Activated naive CD8-positive, alpha-beta T cell treated with anti-CD3 and anti-CD28 coated beads, Interleukin-2, amount 50 U/mL, for 24 hours (primary cell): ENCODE data around the gene DDC.
"Not testable (repeated sequence)": the region's sequence is repeated elsewhere in the genome, so short reads cannot be mapped to it uniquely, and the experiment has no call there.

Experiments used
- ATAC-seq: fragments of 150-1000 bp; cut with Tn5 transposase; one replicate; pipeline ENCODE4 v1.10.0; 2021
- DNase-seq: peaks from one replicate; pipeline ENCODE4 v3.0.0; 2021
- H3K27ac Mint-ChIP-seq: one replicate; pipeline ENCODE4 v1.8.0; 2021; ENCODE audit warnings: mild to moderate bottlenecking, mixed read lengths
- H3K27me3 Mint-ChIP-seq: one replicate; pipeline ENCODE4 v1.8.0; 2021; ENCODE audit warnings: mixed read lengths
- H3K36me3 Mint-ChIP-seq: one replicate; pipeline ENCODE4 v1.8.0; 2021; ENCODE audit warnings: low read depth, mixed read lengths
- H3K4me1 Mint-ChIP-seq: one replicate; pipeline ENCODE4 v1.8.0; 2021; ENCODE audit warnings: mixed read lengths
- H3K4me3 Mint-ChIP-seq: one replicate; pipeline ENCODE4 v1.8.0; 2021; ENCODE audit warnings: mild to moderate bottlenecking, moderate library complexity, mixed read lengths
- H3K9me3 Mint-ChIP-seq: one replicate; pipeline ENCODE4 v1.8.0; 2021; ENCODE audit warnings: mixed read lengths

DDC gene

DNA sequence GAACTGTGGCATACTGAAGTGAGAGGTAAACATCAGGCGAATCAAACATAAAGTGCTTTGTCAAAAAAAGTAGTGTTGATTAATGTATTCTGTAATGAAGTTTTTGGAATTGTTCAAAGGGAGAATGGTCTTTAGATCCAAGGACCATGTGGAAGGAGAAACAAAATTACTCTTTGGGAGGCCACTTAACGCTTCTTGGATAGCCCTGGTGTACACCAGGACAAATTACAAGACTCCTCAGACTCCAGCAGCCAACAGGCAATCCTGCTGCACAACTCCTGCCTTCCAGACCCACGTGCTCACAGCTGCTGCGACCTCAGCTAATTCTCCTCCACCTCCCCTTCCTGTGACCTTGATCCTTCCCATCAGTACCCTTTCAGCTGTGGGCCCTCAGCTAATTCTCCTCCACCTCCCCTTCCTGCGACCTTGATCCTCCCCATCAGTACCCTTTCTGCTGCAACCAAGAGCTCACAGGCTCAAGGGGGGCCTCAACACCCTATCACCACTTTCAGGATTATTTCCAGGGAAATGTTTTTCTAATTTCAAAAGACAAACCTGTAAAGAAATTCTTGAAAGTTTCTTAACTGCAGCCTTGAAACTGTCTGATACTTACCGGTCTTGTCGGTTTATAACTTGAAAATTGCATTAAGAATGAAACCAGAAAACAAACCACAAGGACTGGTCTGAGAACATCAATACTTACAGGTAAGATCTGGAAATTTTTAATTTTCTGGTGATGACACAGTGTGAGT, 29.7 kb upstream of the DDC start:
- Mint-ChIP-seq H3K27ac (no peak overlapping the region), H3K4me1 (peaks cover 8% of the 10 kb centered on the region)

DNA sequence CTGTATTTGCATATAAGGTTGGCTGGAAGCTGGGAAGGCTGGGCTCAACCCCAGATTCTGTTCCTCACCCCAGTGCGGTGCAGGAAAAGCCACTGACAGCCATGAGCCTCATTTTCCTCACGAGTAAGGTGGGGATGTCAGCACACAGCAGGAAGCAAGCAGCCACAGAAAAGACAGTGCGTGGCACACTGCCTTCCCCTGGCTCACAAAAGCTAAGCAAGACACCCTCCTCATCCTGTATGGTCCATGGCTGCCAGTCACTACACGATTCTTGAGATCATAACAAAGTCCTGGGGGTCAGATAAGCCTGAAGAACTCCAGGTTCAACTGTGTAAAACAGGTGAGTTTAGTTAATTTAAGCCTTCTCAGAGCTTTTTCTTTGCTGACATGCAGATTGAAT, 28.9 kb upstream of the DDC start:
- no peak overlapping the region for H3K4me3 Mint-ChIP-seq
- DNase-seq (no peak), ATAC-seq (no peak)
- H3K36me3 Mint-ChIP-seq, result no peaks in the 10 kb centered on the region
- H3K27me3 Mint-ChIP-seq, result peaks cover 4% of the 10 kb centered on the region
- no peaks in the 10 kb centered on the region for H3K9me3 Mint-ChIP-seq
- no peak overlapping the region for H3K27ac Mint-ChIP-seq
- peaks cover 8% of the 10 kb centered on the region for H3K4me1 Mint-ChIP-seq

More for the DNA sequence above, 29.7 kb upstream of the DDC start:
- DNase-seq, result no peak
- peak; percentile 60 for ATAC-seq
- H3K9me3 Mint-ChIP-seq, result no peaks in the 10 kb centered on the region
- H3K27me3 Mint-ChIP-seq, result peaks cover 4% of the 10 kb centered on the region
- no peak overlapping the region for H3K4me3 Mint-ChIP-seq
- H3K36me3 Mint-ChIP-seq, result no peaks in the 10 kb centered on the region

DNA sequence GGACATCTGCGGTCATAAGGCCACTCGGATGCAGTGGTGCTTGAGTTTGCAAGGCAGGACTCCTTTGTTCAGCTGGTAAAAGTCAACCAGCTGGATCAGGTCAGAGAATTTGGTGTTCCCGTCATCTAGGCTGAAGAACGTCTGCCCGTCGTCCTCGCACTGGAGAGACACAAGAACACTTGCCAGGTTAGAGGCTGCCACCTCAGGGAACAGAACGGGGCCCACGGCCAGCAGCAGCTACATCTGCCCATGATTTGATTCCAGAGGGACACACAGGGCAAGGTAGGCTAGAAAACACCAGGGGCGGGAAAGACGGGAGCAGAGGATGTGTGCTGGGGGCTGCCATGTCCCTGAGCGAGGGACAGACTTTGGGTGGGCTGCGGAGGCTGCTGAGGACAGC, 27.7 kb upstream of the DDC start:
- Mint-ChIP-seq H3K27me3 (peaks cover 4% of the 10 kb centered on the region), H3K9me3 (no peaks in the 10 kb centered on the region), H3K36me3 (no peaks in the 10 kb centered on the region), H3K4me1 (peaks cover 8% of the 10 kb centered on the region), H3K4me3 (no peak overlapping the region), H3K27ac (no peak overlapping the region)
- ATAC-seq (no peak), DNase-seq (no peak)

DNA sequence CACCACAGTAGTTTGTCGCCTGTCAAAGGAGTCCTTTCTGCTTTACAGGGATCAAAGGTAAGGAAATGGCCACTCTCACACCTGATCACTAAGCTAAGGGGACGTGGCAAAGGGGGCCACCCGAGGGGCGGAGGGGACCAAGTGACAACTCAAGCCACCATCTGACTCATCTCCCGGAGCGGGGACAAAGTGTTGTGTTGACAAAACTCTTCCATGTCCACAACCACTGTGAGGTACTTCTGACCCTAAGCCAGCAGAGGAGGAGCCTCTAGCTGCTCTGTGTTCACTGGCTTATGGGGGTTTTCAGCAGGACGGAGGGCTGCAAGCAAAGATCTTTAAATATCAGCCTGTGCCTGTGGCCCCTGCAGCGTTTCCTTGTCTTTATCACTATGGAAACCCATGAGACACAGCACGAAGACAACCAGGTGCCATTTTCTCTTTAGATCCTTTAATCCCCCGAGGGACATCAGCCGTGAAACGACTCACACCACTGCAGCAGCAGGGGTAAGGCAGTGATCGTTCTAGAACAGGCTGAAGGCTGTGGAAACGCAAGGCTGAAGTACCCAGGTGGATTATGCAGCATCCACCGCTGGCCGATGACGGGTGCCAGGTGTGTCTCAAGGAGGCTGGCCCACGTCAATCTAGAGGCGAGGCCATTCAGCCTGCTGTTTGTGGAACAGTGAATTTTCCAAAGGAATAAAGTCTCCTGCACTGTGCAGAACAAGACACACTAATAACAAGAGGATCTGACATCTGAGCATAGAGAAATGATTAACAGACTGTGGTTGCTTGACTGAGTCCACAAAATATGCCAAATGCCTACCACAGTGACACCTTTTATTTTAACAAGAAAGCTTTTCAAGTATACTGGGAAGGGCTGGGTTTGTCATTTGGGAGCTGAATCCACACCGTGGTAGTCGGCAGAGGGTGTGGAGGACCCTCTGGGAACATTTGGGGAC, 26.6 kb upstream of the DDC start:
- Mint-ChIP-seq H3K36me3 (no peaks in the 10 kb centered on the region), H3K4me1 (peaks cover 8% of the 10 kb centered on the region), H3K27me3 (peaks cover 4% of the 10 kb centered on the region), H3K9me3 (no peaks in the 10 kb centered on the region), H3K27ac (no peak overlapping the region), H3K4me3 (no peak overlapping the region)
- DNase-seq, result no peak
- ATAC-seq, result no peak

DNA sequence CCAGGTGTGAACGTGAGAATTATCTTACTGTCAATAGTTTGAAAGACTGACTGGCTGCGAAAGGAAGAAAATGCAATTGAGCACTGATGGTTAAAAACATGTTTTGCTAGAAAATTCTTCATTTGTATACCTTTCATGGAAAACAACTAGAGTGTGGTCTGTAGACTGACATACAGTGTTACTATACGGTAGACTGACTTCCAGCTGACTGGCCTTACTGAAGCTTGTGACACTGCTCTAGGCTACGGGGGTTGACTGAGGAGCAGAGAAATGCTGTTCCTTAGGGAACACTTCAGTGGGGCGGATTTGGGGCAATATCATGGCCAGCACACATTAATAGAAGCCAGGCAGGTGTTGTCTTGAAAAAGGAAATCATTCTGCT, 25.9 kb upstream of the DDC start:
- Mint-ChIP-seq H3K27me3 (peaks cover 4% of the 10 kb centered on the region), H3K9me3 (no peaks in the 10 kb centered on the region), H3K4me1 (peaks cover 8% of the 10 kb centered on the region), H3K27ac (no peak overlapping the region), H3K4me3 (no peak overlapping the region), H3K36me3 (no peaks in the 10 kb centered on the region)
- ATAC-seq (no peak), DNase-seq (no peak)

DNA sequence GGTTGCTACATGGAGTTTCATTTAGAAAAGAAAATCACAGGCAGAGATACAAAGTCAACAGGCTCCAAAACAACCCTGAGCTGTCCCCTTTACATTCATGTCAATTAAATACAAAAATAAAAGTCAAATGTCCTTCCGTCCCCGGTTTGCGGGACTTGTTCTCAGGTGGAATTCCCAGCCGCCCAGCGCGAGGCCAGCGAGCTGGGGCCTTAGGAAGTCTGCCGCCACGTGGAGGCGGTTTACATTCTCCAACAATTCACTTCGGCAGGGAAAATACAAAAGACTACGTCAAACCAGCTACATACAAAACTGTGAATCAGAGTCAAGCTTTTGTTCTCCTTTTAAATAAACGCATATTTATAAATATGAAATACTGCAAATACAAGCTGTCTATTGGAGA, 25.3 kb upstream of the DDC start:
- no peaks in the 10 kb centered on the region for H3K36me3 Mint-ChIP-seq
- peaks cover 4% of the 10 kb centered on the region for H3K27me3 Mint-ChIP-seq
- no peak overlapping the region for H3K27ac Mint-ChIP-seq
- ATAC-seq, result no peak
- no peaks in the 10 kb centered on the region for H3K9me3 Mint-ChIP-seq
- H3K4me3 Mint-ChIP-seq, result no peak overlapping the region
- peaks cover 8% of the 10 kb centered on the region for H3K4me1 Mint-ChIP-seq
- DNase-seq, result no peak

DNA sequence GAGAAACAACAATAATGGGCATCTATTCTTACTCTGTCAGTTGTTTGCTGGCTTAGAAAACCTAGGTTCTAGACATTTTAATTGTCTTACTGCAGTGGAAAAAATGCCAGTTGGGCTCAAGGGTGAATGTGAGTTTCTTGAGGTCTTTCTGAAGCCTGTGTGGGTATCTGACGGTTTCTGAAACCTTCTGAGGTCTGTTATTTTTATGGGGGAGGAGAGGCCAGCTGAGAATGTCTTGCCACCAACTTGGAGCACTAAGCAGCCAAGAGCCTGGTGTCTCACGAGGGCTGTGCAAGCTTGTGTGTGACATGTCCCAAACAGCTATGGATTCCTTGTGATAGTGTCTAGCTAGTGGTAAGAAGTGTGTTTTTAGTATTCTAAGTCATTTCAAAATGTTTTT, 24.2 kb upstream of the DDC start:
- Mint-ChIP-seq H3K36me3 (no peaks in the 10 kb centered on the region), H3K9me3 (no peaks in the 10 kb centered on the region), H3K4me1 (no peaks in the 10 kb centered on the region), H3K27me3 (peaks cover 4% of the 10 kb centered on the region), H3K4me3 (no peak overlapping the region), H3K27ac (no peak overlapping the region)
- ATAC-seq (no peak), DNase-seq (no peak)

DNA sequence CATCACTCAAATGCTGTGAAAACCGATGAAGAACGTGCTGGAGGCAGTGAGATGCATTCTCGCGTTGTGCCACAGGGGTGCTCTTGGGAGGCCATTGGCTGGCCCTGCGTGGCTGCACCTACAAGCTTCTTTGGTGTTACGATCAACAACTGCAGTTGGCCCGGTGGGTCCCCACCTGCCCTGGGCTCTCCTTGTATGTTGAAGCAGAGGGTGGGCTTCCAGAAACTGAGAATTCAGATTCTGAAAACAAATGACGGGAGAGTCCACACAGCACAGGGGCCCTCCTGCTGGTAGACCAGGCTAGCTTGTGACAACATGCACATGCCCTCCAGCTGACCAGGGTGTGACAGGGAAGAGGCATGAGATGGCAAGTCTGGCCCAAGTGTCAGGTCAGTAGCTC, 23.7 kb upstream of the DDC start:
- DNase-seq (no peak), ATAC-seq (no peak)
- Mint-ChIP-seq H3K27ac (no peak overlapping the region), H3K27me3 (peaks cover 4% of the 10 kb centered on the region), H3K36me3 (no peaks in the 10 kb centered on the region), H3K4me1 (no peaks in the 10 kb centered on the region), H3K4me3 (no peak overlapping the region), H3K9me3 (peaks cover 2% of the 10 kb centered on the region)

DNA sequence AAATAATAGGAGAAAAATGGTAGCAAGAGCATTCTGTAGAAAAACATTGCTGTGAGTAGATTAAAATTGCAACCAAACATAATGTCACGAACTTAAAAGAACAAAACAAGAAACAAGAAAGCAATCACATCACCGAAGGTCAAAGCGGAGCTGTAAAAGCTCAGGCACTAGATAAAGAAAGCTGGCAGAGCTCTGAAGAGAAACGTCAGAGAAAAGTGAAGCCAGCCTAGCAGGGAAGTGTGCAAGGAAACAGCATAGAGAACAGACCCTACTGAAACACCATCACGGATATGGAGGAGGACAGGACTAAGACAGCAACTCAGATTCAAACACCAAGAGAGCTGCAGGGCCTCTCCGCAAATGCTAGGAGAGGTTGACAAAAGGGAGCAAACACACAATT, 22.5 kb upstream of the DDC start:
- Mint-ChIP-seq H3K27me3 (peaks cover 4% of the 10 kb centered on the region), H3K4me1 (no peaks in the 10 kb centered on the region), H3K36me3 (no peaks in the 10 kb centered on the region), H3K9me3 (peaks cover 9% of the 10 kb centered on the region), H3K4me3 (no peak overlapping the region), H3K27ac (no peak overlapping the region)
- DNase-seq (no peak), ATAC-seq (no peak)

DNA sequence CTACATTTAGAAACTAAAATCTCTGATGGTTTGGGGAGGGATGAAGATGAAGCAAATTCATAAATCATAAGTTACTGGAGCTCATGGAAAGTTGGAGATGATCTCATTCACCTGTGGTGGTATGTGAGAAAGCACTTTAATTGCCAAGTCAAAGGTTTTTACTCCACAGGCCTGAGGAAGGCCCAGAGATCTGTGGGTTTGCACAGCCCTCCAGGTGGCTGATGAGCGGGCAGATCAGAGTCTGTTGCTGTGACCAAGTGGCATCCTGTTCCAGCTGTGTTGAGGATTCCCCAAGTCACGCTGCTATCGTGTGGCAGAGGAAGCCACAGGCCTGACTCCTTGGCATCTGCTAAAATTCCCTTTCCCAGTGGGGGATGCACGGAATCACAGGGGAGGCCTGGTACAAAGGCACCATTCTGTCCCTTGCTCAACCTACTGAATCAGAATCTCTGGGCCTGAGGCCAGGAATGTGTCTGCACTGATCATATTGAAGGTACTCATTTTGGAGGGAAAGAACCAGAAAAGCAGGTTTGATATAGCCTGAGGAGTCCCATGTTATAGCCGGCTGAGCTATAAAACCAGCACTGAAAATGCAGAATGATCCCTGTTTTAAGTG, 19.7 kb upstream of the DDC start:
- DNase-seq, result no peak
- peaks cover 14% of the 10 kb centered on the region for H3K9me3 Mint-ChIP-seq
- H3K4me1 Mint-ChIP-seq, result no peaks in the 10 kb centered on the region
- ATAC-seq, result no peak
- H3K36me3 Mint-ChIP-seq, result no peaks in the 10 kb centered on the region
- H3K27ac Mint-ChIP-seq, result no peak overlapping the region
- H3K4me3 Mint-ChIP-seq, result no peak overlapping the region
- peaks cover 6% of the 10 kb centered on the region for H3K27me3 Mint-ChIP-seq

DNA sequence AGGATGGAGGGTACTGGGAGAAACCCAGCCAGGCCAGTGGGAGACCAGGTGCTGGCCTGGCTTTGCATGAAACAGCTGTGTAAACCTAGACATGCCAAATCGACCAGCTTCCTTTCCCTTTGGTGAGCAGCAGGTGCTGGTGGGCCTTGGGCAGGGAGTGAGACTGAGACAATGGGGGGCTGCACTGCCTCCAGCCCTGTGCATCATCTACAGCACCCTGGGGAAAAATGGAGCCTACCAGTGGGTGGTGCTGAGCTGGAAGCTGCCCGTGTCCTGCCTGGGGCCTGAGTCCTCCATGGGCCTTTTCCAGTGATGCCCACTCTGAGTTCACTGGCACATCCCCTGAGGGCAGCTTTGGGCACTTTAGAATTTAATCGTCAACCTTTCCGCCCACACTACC, 19.2 kb upstream of the DDC start:
- no peaks in the 10 kb centered on the region for H3K4me1 Mint-ChIP-seq
- peaks cover 6% of the 10 kb centered on the region for H3K27me3 Mint-ChIP-seq
- ATAC-seq (no peak), DNase-seq (no peak)
- H3K9me3 Mint-ChIP-seq, result peaks cover 14% of the 10 kb centered on the region
- H3K27ac Mint-ChIP-seq, result no peak overlapping the region
- no peak overlapping the region for H3K4me3 Mint-ChIP-seq
- no peaks in the 10 kb centered on the region for H3K36me3 Mint-ChIP-seq

DNA sequence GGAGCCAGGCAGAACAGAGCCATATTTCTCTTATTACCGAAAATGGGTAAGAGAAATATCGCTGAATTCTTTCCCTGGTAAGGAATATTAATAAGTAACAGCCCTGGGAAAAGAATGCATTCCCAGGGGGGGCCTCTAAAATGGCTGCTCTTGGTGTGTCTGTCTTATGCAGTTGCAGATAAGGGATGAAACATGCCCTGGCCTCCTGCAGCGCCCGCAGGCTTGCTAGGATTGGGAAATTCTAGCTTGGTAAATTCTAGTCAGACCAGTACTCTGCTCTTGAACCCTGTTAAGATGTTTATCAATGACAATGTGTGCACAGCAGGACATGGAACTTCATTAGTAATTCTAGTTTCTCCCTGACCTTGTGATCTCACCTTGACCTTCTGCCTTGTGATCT, 18.1 kb upstream of the DDC start:
- H3K27me3 Mint-ChIP-seq, H3K4me3 Mint-ChIP-seq, H3K4me1 Mint-ChIP-seq, ATAC-seq, H3K36me3 Mint-ChIP-seq, DNase-seq, H3K27ac Mint-ChIP-seq: not testable (repeated sequence)
- H3K9me3 Mint-ChIP-seq, result peaks cover 14% of the 10 kb centered on the region

DNA sequence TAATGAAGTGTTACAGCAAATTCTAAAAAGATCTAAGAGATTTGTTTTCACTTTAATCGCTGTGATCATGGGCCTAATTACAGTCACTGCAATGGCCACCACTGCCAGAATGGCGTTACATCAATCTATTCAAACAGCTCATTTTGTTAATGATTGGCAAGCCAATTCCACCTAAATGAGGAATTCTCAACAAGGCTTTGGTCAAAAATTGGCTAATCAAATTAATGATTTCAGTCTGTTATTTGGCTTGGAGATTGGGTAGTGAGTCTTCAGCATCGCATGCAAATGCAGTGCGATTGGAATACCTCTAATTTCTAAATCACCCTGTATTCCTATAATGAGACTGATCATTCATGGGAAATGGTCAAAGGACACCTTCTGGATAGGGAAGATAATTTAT, 17.1 kb upstream of the DDC start:
- not testable (repeated sequence) for H3K27me3 Mint-ChIP-seq, H3K36me3 Mint-ChIP-seq, DNase-seq, ATAC-seq, H3K27ac Mint-ChIP-seq, H3K4me3 Mint-ChIP-seq, H3K4me1 Mint-ChIP-seq
- H3K9me3 Mint-ChIP-seq, result peaks cover 20% of the 10 kb centered on the region

DNA sequence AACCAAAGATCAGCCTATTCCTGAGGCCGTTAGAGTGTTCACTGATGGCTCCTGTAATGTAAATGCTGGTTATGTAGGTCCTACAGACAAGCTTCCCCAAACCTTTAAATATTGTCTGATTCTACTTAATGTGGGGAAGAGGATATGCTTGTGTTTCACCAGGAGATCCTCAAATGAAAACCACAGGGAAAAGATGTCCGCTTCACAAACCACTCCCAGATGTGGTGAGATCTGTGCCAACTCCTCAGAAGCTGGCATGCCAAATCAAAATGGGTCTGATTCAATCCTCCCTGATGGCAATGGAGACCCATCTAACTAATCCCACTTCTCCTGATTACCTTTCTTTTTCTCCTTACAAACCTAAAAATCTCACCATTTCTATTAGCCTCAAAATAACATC, 15.5 kb upstream of the DDC start:
- H3K4me1 Mint-ChIP-seq, H3K4me3 Mint-ChIP-seq, H3K27ac Mint-ChIP-seq, H3K27me3 Mint-ChIP-seq, H3K36me3 Mint-ChIP-seq, ATAC-seq, DNase-seq: not testable (repeated sequence)
- peaks cover 20% of the 10 kb centered on the region for H3K9me3 Mint-ChIP-seq

DNA sequence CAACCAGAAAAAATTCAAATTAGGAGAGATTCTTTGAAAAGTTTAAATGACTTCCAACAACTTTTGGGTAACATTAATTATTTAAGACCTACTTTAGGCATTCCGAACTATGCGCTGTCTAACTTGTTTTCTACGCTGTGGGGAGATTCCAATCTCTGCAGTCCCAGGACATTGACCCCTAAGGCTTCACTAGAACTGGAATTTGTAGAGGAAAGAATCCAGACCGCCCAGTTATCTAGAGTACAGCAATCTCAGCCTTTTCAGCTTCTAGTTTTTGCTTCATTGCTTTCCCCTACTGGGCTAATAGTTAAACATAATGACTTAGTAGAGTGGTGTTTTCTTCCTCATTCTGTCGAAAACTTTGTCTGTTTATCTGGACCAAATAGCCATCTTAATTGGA, 14.9 kb upstream of the DDC start:
- H3K9me3 Mint-ChIP-seq, result peaks cover 20% of the 10 kb centered on the region
- peaks cover 1% of the 10 kb centered on the region for H3K36me3 Mint-ChIP-seq
- H3K4me1 Mint-ChIP-seq, result no peaks in the 10 kb centered on the region
- H3K4me3 Mint-ChIP-seq, result no peak overlapping the region
- ATAC-seq, result no peak
- no peak overlapping the region for H3K27ac Mint-ChIP-seq
- DNase-seq, result no peak
- peaks cover 8% of the 10 kb centered on the region for H3K27me3 Mint-ChIP-seq
